ENCODE results near the gene ACER2.

The ACER2 gene

GRCh38 chr9:19456996-19457692 is 48.3 kb downstream of the ACER2 start:
- DNase-seq: peak; percentile 87

DNA sequence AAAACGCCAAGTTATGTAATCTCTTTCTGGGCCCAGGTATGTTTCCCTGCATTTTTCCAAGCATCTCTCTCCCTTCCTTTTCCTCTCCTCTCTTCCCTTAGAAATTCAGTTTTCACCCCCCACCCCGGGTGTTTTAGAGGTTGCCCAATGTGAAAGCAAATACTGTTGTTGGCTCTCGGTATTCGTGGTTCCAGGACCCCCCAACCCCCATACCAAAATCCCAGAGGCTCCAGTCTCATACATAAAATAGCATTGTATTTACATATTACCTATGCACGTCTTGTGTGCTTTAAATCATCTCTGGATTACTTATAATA is 48.8 kb downstream of the ACER2 start:
- no peak for DNase-seq

DNA sequence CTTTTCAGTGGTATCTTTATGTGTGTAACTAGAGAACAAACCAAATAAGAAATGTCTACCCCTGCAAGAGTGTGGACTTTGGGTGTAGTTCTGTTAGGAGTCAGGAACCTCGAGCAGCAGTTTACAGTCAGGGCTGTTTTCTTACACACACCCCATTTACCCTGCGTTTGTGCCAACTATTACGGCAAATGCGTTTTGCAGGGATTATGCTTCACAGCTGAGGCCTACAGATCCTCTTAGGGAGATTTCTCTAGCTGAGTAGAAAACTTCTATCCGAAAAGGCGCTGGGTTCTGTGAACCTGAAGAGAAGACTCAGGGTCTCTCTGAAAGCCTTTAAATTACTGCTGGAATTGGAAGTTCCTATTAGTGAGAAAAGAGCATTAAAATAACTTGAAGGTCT is 51.4 kb downstream of the ACER2 start:
- no peak for DNase-seq

- no peak for DNase-seq
These were observed 52.3 kb downstream of the ACER2 start for GRCh38 chr9:19461135-19461534.

GRCh38 chr9:19464061-19464763 is 55.4 kb downstream of the ACER2 start:
- no peak for DNase-seq

DNA sequence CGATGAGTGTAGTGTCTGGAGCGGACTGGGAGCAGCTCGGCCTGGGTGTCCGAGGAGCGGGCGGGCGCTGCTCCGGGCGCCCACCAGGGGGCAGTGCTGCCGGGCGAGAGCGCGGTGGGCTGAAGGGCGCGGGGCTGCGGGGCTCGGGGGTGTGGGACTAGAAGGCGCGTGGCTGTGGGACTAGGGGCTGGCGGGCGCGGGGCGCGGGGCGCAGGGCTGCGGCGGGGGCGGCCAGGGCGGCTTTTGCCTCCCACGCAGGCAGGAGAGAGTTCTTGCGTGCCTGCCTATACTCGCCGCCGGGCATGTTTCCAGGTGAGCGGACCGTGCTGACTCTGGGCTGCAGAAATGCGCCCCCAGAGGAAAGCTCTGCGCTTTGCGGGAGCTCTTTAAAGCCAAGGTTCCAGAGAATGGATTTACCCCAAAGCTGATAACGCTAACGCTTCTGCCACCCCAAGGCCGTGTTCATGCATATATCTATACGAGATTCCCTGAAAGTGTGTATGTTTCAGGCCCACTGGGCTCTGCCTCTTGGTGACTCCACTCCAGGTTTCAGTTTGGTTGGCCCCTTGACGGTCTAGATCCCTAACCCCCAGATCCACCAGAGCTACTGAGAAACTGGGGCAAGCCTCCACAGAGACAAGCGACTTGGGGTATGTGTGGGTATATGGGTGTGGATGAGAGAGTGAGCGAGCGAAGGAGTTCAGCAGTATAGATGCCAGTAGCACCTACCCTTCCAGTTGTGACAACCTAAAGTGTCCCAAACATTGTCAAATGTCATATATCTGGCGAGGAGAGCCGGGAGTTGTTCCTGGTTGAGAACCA is 56.2 kb downstream of the ACER2 start:
- DNase-seq: peak; percentile 91

DNA sequence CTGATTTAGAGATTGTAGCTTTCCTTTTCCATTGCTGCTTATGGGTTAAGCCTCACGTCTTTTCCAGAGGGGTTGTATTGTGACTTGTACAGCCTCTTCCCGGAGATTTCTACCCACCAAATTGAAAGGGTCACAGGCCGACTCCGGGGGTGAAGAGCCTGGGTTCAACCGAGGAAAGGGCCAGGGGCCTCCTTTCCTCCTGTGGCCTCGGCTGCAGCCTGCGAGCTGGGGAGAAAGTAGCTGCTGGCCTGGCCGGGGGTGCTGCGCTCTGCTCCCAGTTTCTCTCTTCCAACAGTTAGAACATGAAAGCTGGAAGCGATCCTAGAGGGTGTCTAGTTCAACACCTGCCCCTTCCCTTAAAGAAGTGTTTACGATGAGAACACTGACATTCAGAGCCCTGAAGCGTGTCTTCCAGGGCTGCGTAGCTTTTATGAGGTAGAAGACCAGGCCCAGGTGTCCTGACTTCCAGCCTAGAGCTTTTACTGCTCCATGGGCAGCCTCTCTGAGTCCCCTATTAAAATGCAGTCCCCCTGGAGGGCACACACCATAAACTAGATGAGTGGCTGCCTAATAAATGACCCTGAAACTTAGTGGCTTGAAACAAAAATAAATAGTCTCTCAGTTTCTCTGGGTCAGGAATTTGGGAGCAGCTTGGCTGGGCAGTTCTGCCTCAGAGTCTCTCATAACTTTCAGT is 56.9 kb downstream of the ACER2 start:
- DNase-seq: no peak

GRCh38 chr9:19466280-19466639 is 57.5 kb downstream of the ACER2 start:
- DNase-seq: no peak

DNA sequence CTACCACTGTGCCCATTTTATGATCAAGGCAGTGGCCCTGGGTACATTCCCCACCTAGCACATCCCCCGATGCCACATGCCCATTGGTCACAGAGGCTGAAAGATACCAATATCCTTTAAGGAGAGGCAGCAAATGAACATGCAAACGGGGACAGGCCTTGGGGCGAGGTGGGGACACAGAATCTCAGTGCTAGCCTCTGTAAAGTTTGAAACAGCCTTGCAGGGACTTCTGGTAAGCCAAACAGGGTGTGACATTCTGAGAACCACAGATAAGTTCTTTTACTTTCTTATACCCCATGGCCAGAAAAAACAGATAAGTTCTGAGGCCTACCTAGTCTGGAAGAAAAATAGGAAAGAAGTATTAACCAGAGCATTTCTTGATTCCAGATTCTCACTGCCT is 60.5 kb downstream of the ACER2 start:
- DNase-seq: peak; percentile 78

DNA sequence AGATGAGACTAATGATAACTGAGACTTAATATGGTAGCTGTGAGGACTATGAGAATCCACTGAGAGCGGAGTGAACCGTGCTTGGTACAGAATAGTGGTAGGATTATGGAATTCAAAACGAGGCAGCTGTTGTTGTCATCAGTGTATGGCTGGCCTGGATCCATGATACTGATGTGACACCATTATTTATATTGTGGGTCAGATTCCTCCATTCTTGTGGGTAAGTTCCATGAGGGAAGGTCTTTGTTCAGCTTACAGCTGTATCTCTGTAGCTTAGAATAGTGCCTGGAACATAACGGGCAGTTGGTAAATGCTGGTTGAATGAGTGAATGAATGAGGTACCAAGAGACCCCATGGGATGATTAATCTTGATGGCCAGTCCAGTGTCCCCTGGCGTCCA is 61.8 kb downstream of the ACER2 start:
- DNase-seq: no peak

DNA sequence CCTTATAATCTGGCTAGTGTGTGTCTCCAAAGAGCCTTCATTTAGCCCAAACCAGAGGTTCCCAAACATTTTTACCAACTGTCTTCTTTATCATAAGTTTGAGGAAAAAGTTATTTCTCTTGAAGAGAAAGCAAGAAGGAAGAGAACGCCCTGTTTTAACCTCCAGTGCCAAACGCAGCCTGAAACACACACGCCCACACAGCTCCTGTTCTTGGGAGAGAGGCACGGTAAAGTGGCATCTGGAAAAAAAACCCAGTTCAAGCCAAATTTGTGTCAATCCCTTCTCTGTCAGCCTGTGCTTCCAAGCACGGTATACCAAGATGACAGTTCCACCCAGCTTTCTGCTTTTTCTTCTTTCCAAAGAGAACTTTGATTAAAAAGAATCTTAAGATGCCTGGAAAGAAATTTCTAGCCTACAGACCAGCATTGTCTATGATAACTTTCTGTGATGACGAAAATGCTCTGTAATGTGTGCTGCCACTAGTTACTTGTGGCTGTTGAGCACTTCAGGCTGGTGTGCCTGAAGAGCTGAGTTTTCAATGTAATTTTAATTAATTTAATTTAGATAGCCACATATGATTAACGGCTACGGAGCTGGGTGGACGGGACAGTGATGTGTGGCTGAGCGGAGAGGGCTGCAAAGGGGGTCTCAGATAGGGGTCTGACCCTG is 62.3 kb downstream of the ACER2 start:
- DNase-seq: no peak

DNA sequence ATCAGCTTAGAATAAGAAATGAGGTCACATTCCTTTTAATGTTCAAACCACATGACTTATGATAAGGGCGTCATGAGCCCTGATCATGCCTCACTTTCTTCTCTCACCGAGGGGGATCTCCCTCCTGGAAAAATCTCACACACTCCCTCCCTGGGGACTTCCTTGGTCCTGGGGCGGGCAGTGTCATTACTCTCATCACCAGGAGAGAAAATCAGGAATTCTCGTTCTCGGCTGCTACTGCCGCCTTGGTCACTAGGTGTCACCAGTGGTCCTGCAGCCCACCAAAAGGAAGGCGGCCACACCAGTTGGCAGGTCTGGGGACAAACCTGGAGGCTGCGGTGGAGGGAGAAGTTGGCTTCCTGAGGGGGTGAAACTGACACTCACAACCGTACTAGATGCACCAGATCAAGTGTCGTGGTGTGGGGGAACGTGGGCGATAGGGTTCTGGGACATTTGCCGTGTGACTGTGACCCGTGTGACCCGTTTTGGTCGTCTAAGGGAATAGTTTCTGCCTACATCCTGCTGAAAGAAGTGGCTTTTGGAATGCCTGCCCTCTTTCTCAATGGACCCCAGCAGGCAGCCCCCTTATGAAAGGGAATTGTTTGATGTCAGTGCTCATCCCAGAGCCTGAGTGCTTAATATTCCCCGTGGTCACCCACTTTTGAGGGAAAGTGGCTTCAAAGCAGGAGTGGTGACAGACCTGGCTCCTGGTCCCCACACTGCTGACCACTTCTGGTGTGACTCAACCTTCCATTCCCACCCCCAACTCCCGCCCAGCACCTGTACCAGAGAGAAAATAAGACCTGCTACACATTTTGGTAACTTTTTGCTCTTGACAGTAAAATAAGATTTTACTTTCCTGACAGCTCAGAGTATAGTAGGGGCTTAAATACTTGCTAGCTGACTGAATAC is 63.2 kb downstream of the ACER2 start:
- DNase-seq: peak; percentile 75

GRCh38 chr9:19473605-19474004 is 64.8 kb downstream of the ACER2 start:
- DNase-seq: peak; percentile 26

DNA sequence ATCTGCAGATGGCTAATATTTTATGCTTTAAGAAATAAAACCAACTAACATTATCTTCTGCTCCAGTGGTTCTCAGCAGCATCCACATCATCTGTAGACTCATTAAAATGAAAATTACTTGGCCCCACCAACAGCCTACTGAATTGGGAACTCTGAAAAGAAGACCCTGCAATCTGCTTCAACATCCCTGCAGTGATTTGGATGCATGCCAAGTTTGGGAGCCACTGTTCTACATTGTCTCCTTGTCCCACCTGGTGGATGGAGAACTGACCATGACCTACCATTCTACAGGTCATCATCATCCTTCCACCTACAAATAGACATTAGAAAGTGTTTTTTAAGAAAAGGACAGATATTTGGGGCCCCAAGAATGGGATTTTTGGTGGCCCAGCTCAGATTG is 71.1 kb downstream of the ACER2 start:
- no peak for DNase-seq

GRCh38 chr9:19480345-19480744 is 71.5 kb downstream of the ACER2 start:
- no peak for DNase-seq

GRCh38 chr9:19481121-19481870 is 72.5 kb downstream of the ACER2 start:
- DNase-seq: no peak

DNA sequence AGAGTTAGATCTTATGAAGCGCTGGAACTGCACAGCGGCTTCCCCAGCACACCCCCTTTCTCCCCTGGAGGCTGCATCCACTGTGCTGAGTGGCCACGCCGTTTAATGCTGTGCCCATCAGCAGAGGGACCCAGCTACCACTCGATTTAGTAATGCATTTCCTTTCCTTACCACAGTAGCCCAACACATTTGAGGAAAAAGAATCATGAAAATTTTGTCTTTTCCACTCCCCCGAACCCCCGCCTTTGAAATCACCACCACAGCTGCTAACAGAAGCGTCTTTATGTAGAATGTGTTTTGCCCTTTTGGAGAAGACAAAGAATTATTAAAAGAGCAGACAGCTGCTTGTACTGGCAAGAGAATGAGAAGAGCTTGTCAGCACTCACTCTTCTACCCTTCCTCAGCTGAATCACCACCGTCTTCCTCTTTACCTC is 73.2 kb downstream of the ACER2 start:
- no peak for DNase-seq

DNA sequence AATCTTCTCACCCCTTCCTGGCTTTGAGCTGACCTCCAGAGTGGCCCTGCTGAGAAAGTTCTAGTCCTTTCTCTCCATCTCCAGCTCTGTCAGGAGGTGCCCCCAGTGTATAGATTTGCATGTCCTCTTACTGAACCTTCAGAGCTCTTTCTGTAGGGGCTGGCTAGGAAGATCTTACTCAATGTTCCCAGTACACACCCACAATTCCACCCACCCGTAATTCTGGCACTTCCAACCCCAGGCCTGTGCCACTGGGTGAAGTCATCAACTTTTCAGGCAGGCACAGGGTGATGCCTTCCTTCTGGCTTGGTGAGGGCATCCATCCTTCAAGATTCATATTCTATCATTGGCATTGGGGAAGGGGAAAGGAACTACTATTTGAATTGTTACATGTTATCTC is 75.9 kb downstream of the ACER2 start:
- no peak for DNase-seq

- DNase-seq: no peak
These were observed 76.4 kb downstream of the ACER2 start for GRCh38 chr9:19485193-19485592.

DNA sequence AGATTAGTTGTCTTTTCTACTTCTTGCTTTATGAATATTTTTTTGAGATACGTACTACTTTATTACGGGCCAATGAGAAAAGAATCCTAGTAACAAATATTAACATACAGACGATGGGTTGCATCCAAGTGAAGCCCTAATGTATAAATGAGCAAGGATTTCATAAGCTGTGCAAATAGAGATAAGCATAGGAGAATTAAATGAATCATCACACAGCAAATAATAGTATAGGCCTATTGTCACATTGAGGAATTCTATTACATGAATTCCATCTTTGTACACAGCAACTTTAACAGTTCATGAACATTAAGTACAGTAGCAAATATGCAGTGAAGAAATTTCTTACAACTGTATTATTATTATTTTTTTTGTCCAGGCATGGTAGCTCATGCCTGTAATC is 78.0 kb downstream of the ACER2 start:
- no peak for DNase-seq

- no peak for DNase-seq
These were observed 79.9 kb downstream of the ACER2 start for GRCh38 chr9:19488721-19489120.
